ENCODE results near the gene CD27. TPM values are rescaled to one million over a fixed set of nuclear protein-coding genes. Genes with fewer than 3 reads are reported as not detected.
A peak's percentile ranks its signal among the peaks of the same experiment; 100 is the strongest.
"Not testable (repeated sequence)": the region's sequence is repeated elsewhere in the genome, so short reads cannot be mapped to it uniquely, and the experiment has no call there.

The CD27 gene
- total RNA-seq, 4 donors from 2014 or later, result 1.1 to 16.8 (median 2.3) TPM; not detected in 1

GRCh38 chr12:6425590-6426531 is 18.9 kb upstream of the CD27 start:
- H3K27me3 ChIP-seq, result no peaks in the 10 kb centered on the region
- no peaks in the 10 kb centered on the region for H3K36me3 ChIP-seq
- in situ Hi-C loops (cut with MboI; ENCODE audit: low pct_ligation_motif_present in 1 of 4, low pct_unique_long_range_greater_than_20kb in 1 of 4, low sequenced_read_pairs in 3 of 4) (loop anchor here in 2 of 4 donors (10.0 to 25.0 kb wide), 2 partner anchors 111 to 119 kb away; partner anchors contain the start of gene GAPDH (in 1 of the 2)), intact Hi-C loops (cut with DNase I; ENCODE audit: low total_unique reads) (no loop called here)
- H3K4me3 ChIP-seq, result no peak overlapping the region
- TF ChIP-seq, protein P1, sequence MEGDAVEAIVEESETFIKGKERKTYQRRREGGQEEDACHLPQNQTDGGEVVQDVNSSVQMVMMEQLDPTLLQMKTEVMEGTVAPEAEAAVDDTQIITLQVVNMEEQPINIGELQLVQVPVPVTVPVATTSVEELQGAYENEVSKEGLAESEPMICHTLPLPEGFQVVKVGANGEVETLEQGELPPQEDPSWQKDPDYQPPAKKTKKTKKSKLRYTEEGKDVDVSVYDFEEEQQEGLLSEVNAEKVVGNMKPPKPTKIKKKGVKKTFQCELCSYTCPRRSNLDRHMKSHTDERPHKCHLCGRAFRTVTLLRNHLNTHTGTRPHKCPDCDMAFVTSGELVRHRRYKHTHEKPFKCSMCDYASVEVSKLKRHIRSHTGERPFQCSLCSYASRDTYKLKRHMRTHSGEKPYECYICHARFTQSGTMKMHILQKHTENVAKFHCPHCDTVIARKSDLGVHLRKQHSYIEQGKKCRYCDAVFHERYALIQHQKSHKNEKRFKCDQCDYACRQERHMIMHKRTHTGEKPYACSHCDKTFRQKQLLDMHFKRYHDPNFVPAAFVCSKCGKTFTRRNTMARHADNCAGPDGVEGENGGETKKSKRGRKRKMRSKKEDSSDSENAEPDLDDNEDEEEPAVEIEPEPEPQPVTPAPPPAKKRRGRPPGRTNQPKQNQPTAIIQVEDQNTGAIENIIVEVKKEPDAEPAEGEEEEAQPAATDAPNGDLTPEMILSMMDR (IDR thresholded peaks at IDR 0.05), result no peak
- no peak for TF ChIP-seq EP300 (IDR thresholded peaks at IDR 0.05; ENCODE audit: low read depth)
- no peak for TF ChIP-seq POLR2A (IDR thresholded peaks at IDR 0.05)
- no peak for TF ChIP-seq POLR2AphosphoS5 (IDR thresholded peaks at IDR 0.05)
- 80 to 87% methylated on average over 9 to 23 of the region's 23 CpGs for WGBS, 2 donors (ENCODE audit: low coverage in 1 of 2)
- no peak for DNase-seq
- H3K4me1 ChIP-seq, result peaks cover 4 to 21% (median 17%) of the 10 kb centered on the region in 4 donors
- peak overlapping the region in 2 of 4 donors; percentile 45 to 66 for H3K27ac ChIP-seq
- H3K9me3 ChIP-seq, result no peaks in the 10 kb centered on the region

DNA sequence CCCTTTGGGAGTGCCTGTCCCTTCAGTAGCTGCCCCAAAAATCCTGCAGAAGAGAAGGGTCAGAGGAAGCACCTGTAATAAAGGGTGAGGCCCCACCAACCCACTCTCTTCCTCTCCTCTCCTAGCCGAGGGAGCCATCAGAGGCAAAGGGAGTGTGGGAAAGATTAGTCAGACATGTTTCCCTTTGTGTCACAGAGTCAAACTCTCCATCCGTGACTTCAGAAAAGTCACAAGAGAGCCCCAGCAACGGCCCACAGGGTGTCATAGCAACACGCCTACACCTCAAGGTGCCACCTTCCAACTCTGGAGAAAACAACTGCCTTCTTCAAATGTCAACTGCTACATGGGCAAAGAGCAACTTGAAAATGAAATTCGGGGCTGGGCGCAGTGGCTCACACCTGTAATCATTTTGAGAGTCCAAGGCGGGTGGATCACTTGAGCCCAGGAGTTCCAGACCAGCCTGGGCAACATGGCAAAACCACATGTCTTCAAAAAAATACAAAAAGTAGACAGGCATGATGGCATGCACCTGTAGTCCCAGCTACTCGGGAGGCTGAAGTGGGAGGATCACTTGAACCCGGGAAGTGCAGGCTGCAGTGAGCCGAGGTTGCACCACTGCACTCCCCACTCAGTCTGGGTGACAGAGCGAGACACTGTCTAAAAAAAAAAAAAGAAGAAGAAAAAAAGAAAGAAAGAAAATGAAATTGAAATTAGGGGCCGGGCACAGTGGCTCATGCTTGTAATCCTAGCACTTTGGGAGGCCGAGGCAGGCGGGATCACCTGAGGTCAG is 17.7 kb upstream of the CD27 start:
- peaks cover 4 to 28% (median 23%) of the 10 kb centered on the region in 4 donors for H3K4me1 ChIP-seq
- 56 to 70% methylated on average over 5 to 14 of the region's 14 CpGs for WGBS, 2 donors (ENCODE audit: low coverage in 1 of 2)
- intact Hi-C loops (cut with DNase I; ENCODE audit: low total_unique reads) (no loop called here), in situ Hi-C loops (cut with MboI; ENCODE audit: low pct_ligation_motif_present in 1 of 4, low pct_unique_long_range_greater_than_20kb in 1 of 4, low sequenced_read_pairs in 3 of 4) (loop anchor here in 2 of 4 donors (10.0 to 25.0 kb wide), 2 partner anchors 110 to 118 kb away; partner anchors contain the start of gene GAPDH (in 1 of the 2))
- no peak overlapping the region for H3K4me3 ChIP-seq
- TF ChIP-seq, protein P1 (IDR thresholded peaks at IDR 0.05), result no peak
- TF ChIP-seq POLR2A (IDR thresholded peaks at IDR 0.05) (no peak), POLR2AphosphoS5 (IDR thresholded peaks at IDR 0.05) (no peak), EP300 (IDR thresholded peaks at IDR 0.05; ENCODE audit: low read depth) (no peak)
- no peaks in the 10 kb centered on the region for H3K36me3 ChIP-seq
- peak; percentile 58 for DNase-seq
- H3K27me3 ChIP-seq, result no peaks in the 10 kb centered on the region
- H3K9me3 ChIP-seq, result no peaks in the 10 kb centered on the region
- H3K27ac ChIP-seq, result peak overlapping the region; percentile 15 to 66 (median 46)

- in situ Hi-C loops (cut with MboI; ENCODE audit: low pct_ligation_motif_present in 1 of 4, low pct_unique_long_range_greater_than_20kb in 1 of 4, low sequenced_read_pairs in 3 of 4), result loop anchor here in 2 of 4 donors (10.0 to 25.0 kb wide), 2 partner anchors 110 to 117 kb away; partner anchors contain the start of gene GAPDH (in 1 of the 2)
- WGBS, 2 donors (ENCODE audit: low coverage in 1 of 2), result 82 to 95% methylated on average over 5 to 10 of the region's 10 CpGs
- H3K4me1 ChIP-seq, result peaks cover 4 to 28% (median 23%) of the 10 kb centered on the region in 4 donors
- H3K27ac ChIP-seq, result peak overlapping the region in 2 of 4 donors; percentile 36 to 66
- intact Hi-C loops (cut with DNase I; ENCODE audit: low total_unique reads); H3K9me3 ChIP-seq; DNase-seq; H3K36me3 ChIP-seq; H3K4me3 ChIP-seq; H3K27me3 ChIP-seq: not testable (repeated sequence)
Observed at GRCh38 chr12:6427796-6428195, 17.0 kb upstream of the CD27 start.

- intact Hi-C loops (cut with DNase I; ENCODE audit: low total_unique reads), result no loop called here
- Histone ChIP-seq H3K27me3 (no peaks in the 10 kb centered on the region), H3K9me3 (no peaks in the 10 kb centered on the region), H3K27ac (peak overlapping the region in 1 of 4 donors; percentile 66), H3K4me1 (peaks cover 4 to 26% (median 22%) of the 10 kb centered on the region in 4 donors), H3K36me3 (no peaks in the 10 kb centered on the region), H3K4me3 (no peak overlapping the region)
- WGBS, 2 donors (ENCODE audit: low coverage in 1 of 2), result 67 to 81% methylated on average over 3 of the region's 3 CpGs
- no peak for TF ChIP-seq POLR2A (IDR thresholded peaks at IDR 0.05)
- TF ChIP-seq, protein P1 (IDR thresholded peaks at IDR 0.05), result no peak
- no peak for DNase-seq
- in situ Hi-C loops (cut with MboI; ENCODE audit: low pct_ligation_motif_present in 1 of 4, low pct_unique_long_range_greater_than_20kb in 1 of 4, low sequenced_read_pairs in 3 of 4), result loop anchor here in 2 of 4 donors (10.0 to 25.0 kb wide), 2 partner anchors 109 to 116 kb away; partner anchors contain the start of gene GAPDH (in 1 of the 2)
Observed at GRCh38 chr12:6428326-6428725, 16.4 kb upstream of the CD27 start.

All from transverse colon (tissue), 4 donors.